ENCODE data around the gene UIMC1. TPM values are rescaled to one million over a fixed set of nuclear protein-coding genes. Genes with fewer than 3 reads are reported as not detected.

UIMC1 gene
- total RNA-seq, 1 experiment from 2014 or later: 96.3 TPM

GRCh38 chr5:176876506-176877431 is 129.8 kb downstream of the UIMC1 start:
- H3K27ac Mint-ChIP-seq (ENCODE audit: low read depth, unreplicated experiment): no peak overlapping the region
- intact Hi-C loops (cut with micrococcal nuclease): no loop called here
- peaks cover 57% of the 10 kb centered on the region for H3K27me3 Mint-ChIP-seq (ENCODE audit: insufficient read depth, unreplicated experiment)
- ChIA-PET CTCF (interaction anchor here (1.9 kb wide), 1 partner anchor 195 kb away, joined by 6 read pairs; no protein-coding TSS in a partner anchor), POLR2A (no interaction called here)
- H3K36me3 Mint-ChIP-seq (ENCODE audit: insufficient read depth, unreplicated experiment): no peaks in the 10 kb centered on the region
- no peak overlapping the region for H3K4me3 Mint-ChIP-seq (ENCODE audit: unreplicated experiment)
- BruUV-seq (replicated peaks): no TSS peak
- no peak for TF ChIP-seq CTCF (IDR thresholded peaks at IDR 0.05; ENCODE audit: unreplicated experiment)
- DNase-seq (ENCODE audit: unreplicated experiment): no peak
- no peaks in the 10 kb centered on the region for H3K9me3 Mint-ChIP-seq (ENCODE audit: unreplicated experiment)
- H3K4me1 Mint-ChIP-seq (ENCODE audit: insufficient read depth, unreplicated experiment): no peaks in the 10 kb centered on the region

- H3K27ac Mint-ChIP-seq (ENCODE audit: low read depth, unreplicated experiment): no peak overlapping the region
- intact Hi-C loops (cut with micrococcal nuclease): no loop called here
- ChIA-PET POLR2A (interaction anchor here (0.6 kb wide), 1 partner anchor 17 kb away, joined by 3 read pairs; no protein-coding TSS in a partner anchor), CTCF (interaction anchor here (1.3 kb wide), 1 partner anchor 216 kb away, joined by 4 read pairs; no protein-coding TSS in a partner anchor)
- peaks cover 57% of the 10 kb centered on the region for H3K27me3 Mint-ChIP-seq (ENCODE audit: insufficient read depth, unreplicated experiment)
- no peak for DNase-seq (ENCODE audit: unreplicated experiment)
- BruUV-seq (replicated peaks): no TSS peak
- H3K9me3 Mint-ChIP-seq (ENCODE audit: unreplicated experiment): no peaks in the 10 kb centered on the region
- H3K4me1 Mint-ChIP-seq (ENCODE audit: insufficient read depth, unreplicated experiment): no peaks in the 10 kb centered on the region
- no peak overlapping the region for H3K4me3 Mint-ChIP-seq (ENCODE audit: unreplicated experiment)
- H3K36me3 Mint-ChIP-seq (ENCODE audit: insufficient read depth, unreplicated experiment): no peaks in the 10 kb centered on the region
- no peak for TF ChIP-seq CTCF (IDR thresholded peaks at IDR 0.05; ENCODE audit: unreplicated experiment)
These were observed 130.6 kb downstream of the UIMC1 start for GRCh38 chr5:176875783-176876505.

- POLR2A ChIA-PET: interaction anchor here (0.6 kb wide), 1 partner anchor 18 kb away, joined by 3 read pairs; no protein-coding TSS in a partner anchor
These were observed 131.5 kb downstream of the UIMC1 start for GRCh38 chr5:176875014-176875550.

More at GRCh38 chr5:176875014-176875550, 131.5 kb downstream of the UIMC1 start:
- no peaks in the 10 kb centered on the region for H3K36me3 Mint-ChIP-seq (ENCODE audit: insufficient read depth, unreplicated experiment)
- peaks cover 57% of the 10 kb centered on the region for H3K27me3 Mint-ChIP-seq (ENCODE audit: insufficient read depth, unreplicated experiment)
- H3K9me3 Mint-ChIP-seq (ENCODE audit: unreplicated experiment): no peaks in the 10 kb centered on the region
- CTCF ChIA-PET: interaction anchor here (1.3 kb wide), 1 partner anchor 215 kb away, joined by 4 read pairs; no protein-coding TSS in a partner anchor
- no peak for DNase-seq (ENCODE audit: unreplicated experiment)
- H3K4me1 Mint-ChIP-seq (ENCODE audit: insufficient read depth, unreplicated experiment): no peaks in the 10 kb centered on the region
- intact Hi-C loops (cut with micrococcal nuclease): no loop called here
- no peak for TF ChIP-seq CTCF (IDR thresholded peaks at IDR 0.05; ENCODE audit: unreplicated experiment)
- no peak overlapping the region for H3K27ac Mint-ChIP-seq (ENCODE audit: low read depth, unreplicated experiment)
- BruUV-seq (replicated peaks): no TSS peak
- no peak overlapping the region for H3K4me3 Mint-ChIP-seq (ENCODE audit: unreplicated experiment)

Measured in MCF 10A (cell line).